CD4-positive, alpha-beta T cell (primary cell): ENCODE measurements around the gene WDR86. TPM values are rescaled to one million over a fixed set of nuclear protein-coding genes. Genes with fewer than 3 reads are reported as not detected.

Experiments
- ATAC-seq: fragments of 200-7000 bp; cut with Tn5 transposase; one replicate; pipeline ENCODE4 v1.10.0; 2022; ENCODE audit warnings: mild to moderate bottlenecking; ENCODE audit not compliant: poor library complexity
- CTCF ChIA-PET: fragments of 350-600 bp; sonication (Branson Sonifier 250); formaldehyde crosslinking; loops from one replicate; lab custom pipeline; 2021; ENCODE audit warnings: antibody characterized with exemption, inconsistent platforms; lab: Charles Lee
- POLR2A ChIA-PET: fragments of 350-600 bp; sonication (Branson Sonifier 250); formaldehyde crosslinking; loops from one replicate; lab custom pipeline; 2021; ENCODE audit warnings: antibody characterized with exemption, inconsistent platforms; lab: Charles Lee
- DNase-seq, 14 experiments: peaks; one replicate each; pipeline ENCODE4 v3.0.0-alpha.2; 2013 to 2020; ENCODE audit warnings: mixed read lengths in 2 of 14
- H3K27ac ChIP-seq, 2 donors: one replicate each; pipeline versions ENCODE4 v1.5.1 to v1.7.0; 2013; ENCODE audit warnings: low read length in 2 of 2, low read depth in 1 of 2, mild to moderate bottlenecking in 1 of 2
- H3K27me3 ChIP-seq, 2 experiments: 1 replicate in 1 of 2; 2 replicates in 1 of 2; pipeline versions ENCODE4 v1.6.1 to v1.7.0; 2013; ENCODE audit warnings: low read length in 2 of 2, control low read depth in 1 of 2, mild to moderate bottlenecking in 1 of 2, moderate library complexity in 1 of 2; ENCODE audit not compliant: insufficient read depth in 2 of 2, control insufficient read depth in 1 of 2
- H3K36me3 ChIP-seq: one replicate; pipeline ENCODE4 v1.6.1; 2013; ENCODE audit warnings: low read length, control low read depth; ENCODE audit not compliant: insufficient read depth
- H3K4me1 ChIP-seq: one replicate; pipeline ENCODE4 v1.6.1; 2013; ENCODE audit warnings: low read length, control low read depth; ENCODE audit not compliant: insufficient read depth
- H3K4me3 ChIP-seq: one replicate; pipeline ENCODE4 v1.5.1; 2013; ENCODE audit warnings: mild to moderate bottlenecking, low read length, moderate library complexity
- H3K9me3 ChIP-seq, 2 experiments: 1 replicate in 1 of 2; 2 replicates in 1 of 2; pipeline versions ENCODE4 v1.6.1 to v1.7.0; 2013; ENCODE audit warnings: low read length in 2 of 2, mild to moderate bottlenecking in 2 of 2, control low read depth in 1 of 2, moderate library complexity in 1 of 2; ENCODE audit not compliant: control insufficient read depth in 1 of 2, insufficient read depth in 1 of 2
- H3K27ac Mint-ChIP-seq: one replicate; pipeline ENCODE4 v1.8.0; 2020; ENCODE audit warnings: mixed read lengths
- H3K27me3 Mint-ChIP-seq: one replicate; pipeline ENCODE4 v1.8.0; 2021; ENCODE audit warnings: mixed read lengths
- H3K36me3 Mint-ChIP-seq: one replicate; pipeline ENCODE4 v1.8.0; 2021; ENCODE audit warnings: low read depth, mixed read lengths
- H3K4me1 Mint-ChIP-seq: one replicate; pipeline ENCODE4 v1.8.0; 2021; ENCODE audit warnings: low read depth, mixed read lengths
- H3K4me3 Mint-ChIP-seq: one replicate; pipeline ENCODE4 v1.8.0; 2020; ENCODE audit warnings: mild to moderate bottlenecking, mixed read lengths
- H3K9me3 Mint-ChIP-seq: one replicate; pipeline ENCODE4 v1.8.0; 2020; ENCODE audit warnings: mixed read lengths
- intact Hi-C, 2 experiments: fragments of 100-400 bp; cut with DNase I in 1 of 2; cut with micrococcal nuclease in 1 of 2; formaldehyde crosslinking; loops; one replicate each; pipeline versions ENCODE4 v1.15.1 to v1.9.0; 2023 to 2025; cut with DNase I, micrococcal nuclease
- total RNA-seq, 174 experiments: library from RNA in 2 of 174; stranded (reverse) in 2 of 174; gene quantifications; one replicate each; pipeline ENCODE4 v1.2.3 and lab custom pipeline; 2021 to 2026
- TF ChIP-seq, protein P1 (sequence below): fragments of 200-600 bp; IDR thresholded peaks from one replicate; pipeline ENCODE4 v1.8.0; 2022; ENCODE audit warnings: antibody characterized with exemption, mild to moderate bottlenecking

WDR86 gene
- total RNA-seq, 2 experiments from 2014 or later: 5.6 to 6.2 TPM

- POLR2A ChIA-PET: no interaction called here
Measured at GRCh38 chr7:151413241-151413640, 3.4 kb upstream of the WDR86 start.

GRCh38 chr7:151412318-151412717, 2.5 kb upstream of the WDR86 start:
- ATAC-seq (no peak), DNase-seq (no peak)
- H3K4me3 ChIP-seq: no peak overlapping the region
- POLR2A ChIA-PET: interaction anchor here (0.5 to 1.3 kb wide), 2 partner anchors 16 to 28 kb away, joined by 4 read pairs; partner anchors contain the start of gene CRYGN
- Mint-ChIP-seq H3K4me3 (peak overlapping the region; percentile 30), H3K9me3 (no peaks in the 10 kb centered on the region), H3K4me1 (peaks cover 23% of the 10 kb centered on the region), H3K27ac (no peak overlapping the region), H3K36me3 (peaks cover 4% of the 10 kb centered on the region), H3K27me3 (peaks cover 30% of the 10 kb centered on the region)
- CTCF ChIA-PET: interaction anchor here (1.1 kb wide), 1 partner anchor 40 kb away, joined by 3 read pairs; no protein-coding TSS in a partner anchor
- no peaks in the 10 kb centered on the region for H3K36me3 ChIP-seq
- peaks cover 22 to 23% of the 10 kb centered on the region in 2 experiments for H3K27me3 ChIP-seq
- TF ChIP-seq, protein P1, sequence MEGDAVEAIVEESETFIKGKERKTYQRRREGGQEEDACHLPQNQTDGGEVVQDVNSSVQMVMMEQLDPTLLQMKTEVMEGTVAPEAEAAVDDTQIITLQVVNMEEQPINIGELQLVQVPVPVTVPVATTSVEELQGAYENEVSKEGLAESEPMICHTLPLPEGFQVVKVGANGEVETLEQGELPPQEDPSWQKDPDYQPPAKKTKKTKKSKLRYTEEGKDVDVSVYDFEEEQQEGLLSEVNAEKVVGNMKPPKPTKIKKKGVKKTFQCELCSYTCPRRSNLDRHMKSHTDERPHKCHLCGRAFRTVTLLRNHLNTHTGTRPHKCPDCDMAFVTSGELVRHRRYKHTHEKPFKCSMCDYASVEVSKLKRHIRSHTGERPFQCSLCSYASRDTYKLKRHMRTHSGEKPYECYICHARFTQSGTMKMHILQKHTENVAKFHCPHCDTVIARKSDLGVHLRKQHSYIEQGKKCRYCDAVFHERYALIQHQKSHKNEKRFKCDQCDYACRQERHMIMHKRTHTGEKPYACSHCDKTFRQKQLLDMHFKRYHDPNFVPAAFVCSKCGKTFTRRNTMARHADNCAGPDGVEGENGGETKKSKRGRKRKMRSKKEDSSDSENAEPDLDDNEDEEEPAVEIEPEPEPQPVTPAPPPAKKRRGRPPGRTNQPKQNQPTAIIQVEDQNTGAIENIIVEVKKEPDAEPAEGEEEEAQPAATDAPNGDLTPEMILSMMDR: no peak
- peaks cover 0 to 33% of the 10 kb centered on the region in 2 experiments for H3K9me3 ChIP-seq
- intact Hi-C loops: no loop called here
- H3K27ac ChIP-seq: no peak overlapping the region
- peaks cover 45% of the 10 kb centered on the region for H3K4me1 ChIP-seq

More at GRCh38 chr7:151413241-151413640, 3.4 kb upstream of the WDR86 start:
- Histone ChIP-seq H3K4me1 (peaks cover 40% of the 10 kb centered on the region), H3K27me3 (peaks cover 22 to 23% of the 10 kb centered on the region in 2 experiments), H3K9me3 (peaks cover 0 to 32% of the 10 kb centered on the region in 2 experiments), H3K4me3 (no peak overlapping the region), H3K27ac (no peak overlapping the region), H3K36me3 (no peaks in the 10 kb centered on the region)
- no peak for DNase-seq
- CTCF ChIA-PET: no interaction called here
- no peak overlapping the region for H3K27ac Mint-ChIP-seq
- H3K9me3 Mint-ChIP-seq: no peaks in the 10 kb centered on the region
- H3K4me1 Mint-ChIP-seq: peaks cover 23% of the 10 kb centered on the region
- peaks cover 4% of the 10 kb centered on the region for H3K36me3 Mint-ChIP-seq
- ATAC-seq: no peak
- TF ChIP-seq, protein P1: no peak
- H3K27me3 Mint-ChIP-seq: peaks cover 30% of the 10 kb centered on the region
- intact Hi-C loops: no loop called here
- H3K4me3 Mint-ChIP-seq: no peak overlapping the region

DNA sequence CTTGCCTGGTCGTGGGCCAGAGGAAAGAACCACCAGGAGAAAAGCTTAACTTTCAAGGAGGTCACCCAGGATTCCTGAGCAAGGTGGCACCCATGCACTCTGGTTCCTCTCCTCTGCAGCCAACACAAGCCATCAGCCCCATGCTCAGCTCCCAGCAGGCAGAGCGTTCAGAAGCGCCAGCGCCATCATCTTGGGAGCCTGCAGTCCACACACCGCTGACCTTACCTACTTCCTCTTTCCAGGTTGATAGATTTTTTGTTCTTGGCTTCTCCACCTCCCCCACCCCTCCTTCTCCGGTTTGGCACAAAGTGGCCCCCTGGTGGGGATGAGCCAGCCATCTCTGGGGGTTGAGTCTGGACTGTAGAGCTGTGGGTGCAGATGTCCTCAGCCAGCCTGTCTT, 1.7 kb upstream of the WDR86 start:
- Mint-ChIP-seq H3K27ac (peak overlapping the region; percentile 50), H3K4me1 (peaks cover 23% of the 10 kb centered on the region), H3K27me3 (peaks cover 33% of the 10 kb centered on the region), H3K36me3 (peaks cover 4% of the 10 kb centered on the region), H3K9me3 (no peaks in the 10 kb centered on the region), H3K4me3 (peak overlapping the region; percentile 42)
- POLR2A ChIA-PET: interaction anchor here (0.9 to 1.3 kb wide), 2 partner anchors 29 to 59 kb away, joined by 3 to 4 read pairs; partner anchors contain the start of gene CRYGN
- Histone ChIP-seq H3K27me3 (peaks cover 22 to 23% of the 10 kb centered on the region in 2 experiments), H3K4me3 (no peak overlapping the region), H3K36me3 (no peaks in the 10 kb centered on the region), H3K4me1 (peaks cover 45% of the 10 kb centered on the region), H3K9me3 (peaks cover 0 to 36% of the 10 kb centered on the region in 2 experiments), H3K27ac (no peak overlapping the region)
- CTCF ChIA-PET: interaction anchor here (1.1 kb wide), 1 partner anchor 39 kb away, joined by 3 read pairs; no protein-coding TSS in a partner anchor
- TF ChIP-seq, protein P1: no peak
- DNase-seq (no peak), ATAC-seq (no peak)
- intact Hi-C loops: no loop called here
